ENCODE data around the gene ANKS3.

The ANKS3 gene

GRCh38 chr16:4697848-4698291 lies 36.2 kb downstream of the ANKS3 start:
- H3K36me3 ChIP-seq (ENCODE audit: insufficient read depth, low read length): peaks cover 70% of the 10 kb centered on the region
- TF ChIP-seq EZH2 (IDR thresholded peaks at IDR 0.05; ENCODE audit: borderline replicate concordance, low read depth, low read length, severe bottlenecking): no peak
- no peak for TF ChIP-seq CTCF (IDR thresholded peaks at IDR 0.05; ENCODE audit: borderline replicate concordance, extremely low read depth, low read length, poor library complexity, severe bottlenecking)
- no peak for ATAC-seq (ENCODE audit: insufficient read depth, low read depth)

GRCh38 chr16:4696905-4697847 lies 36.9 kb downstream of the ANKS3 start:
- TF ChIP-seq CTCF (IDR thresholded peaks at IDR 0.05; ENCODE audit: borderline replicate concordance, extremely low read depth, low read length, poor library complexity, severe bottlenecking) (no peak), EZH2 (IDR thresholded peaks at IDR 0.05; ENCODE audit: borderline replicate concordance, low read depth, low read length, severe bottlenecking) (no peak)

More at GRCh38 chr16:4697848-4698291, 36.2 kb downstream of the ANKS3 start:
- peaks cover 25% of the 10 kb centered on the region for H3K79me2 ChIP-seq (ENCODE audit: insufficient read depth, low read length)
- no peak overlapping the region for H3K27ac ChIP-seq (ENCODE audit: low read length)
- H3K4me2 ChIP-seq (ENCODE audit: insufficient read depth, low read length): no peak overlapping the region
- no peak for DNase-seq
- H3K9me3 ChIP-seq (ENCODE audit: insufficient read depth, low read length, severe bottlenecking): no peaks in the 10 kb centered on the region
- no peak overlapping the region for H2AFZ ChIP-seq (ENCODE audit: low read depth, low read length)
- H3K4me1 ChIP-seq (ENCODE audit: insufficient read depth, low read length): peaks cover 17% of the 10 kb centered on the region
- no peak overlapping the region for H3K9ac ChIP-seq (ENCODE audit: low read depth, low read length)
- H3K27me3 ChIP-seq (ENCODE audit: insufficient read depth, low read length, poor library complexity): no peaks in the 10 kb centered on the region
- no peak overlapping the region for H3K4me3 ChIP-seq (ENCODE audit: low read depth in 1 of 2, low read length in 2 of 2)
- peaks cover 29% of the 10 kb centered on the region for H4K20me1 ChIP-seq (ENCODE audit: insufficient read depth, low read length)

GRCh38 chr16:4696172-4696904 lies 37.7 kb downstream of the ANKS3 start:
- no peak overlapping the region for H3K4me3 ChIP-seq (ENCODE audit: low read depth in 1 of 2, low read length in 2 of 2)
- no peak overlapping the region for H3K9ac ChIP-seq (ENCODE audit: low read depth, low read length)
- peaks cover 62% of the 10 kb centered on the region for H3K36me3 ChIP-seq (ENCODE audit: insufficient read depth, low read length)
- H3K79me2 ChIP-seq (ENCODE audit: insufficient read depth, low read length): peaks cover 25% of the 10 kb centered on the region
- no peak overlapping the region for H2AFZ ChIP-seq (ENCODE audit: low read depth, low read length)
- H3K27ac ChIP-seq (ENCODE audit: low read length): no peak overlapping the region
- H3K9me3 ChIP-seq (ENCODE audit: insufficient read depth, low read length, severe bottlenecking): no peaks in the 10 kb centered on the region
- H4K20me1 ChIP-seq (ENCODE audit: insufficient read depth, low read length): peaks cover 29% of the 10 kb centered on the region
- DNase-seq (no peak), ATAC-seq (ENCODE audit: insufficient read depth, low read depth) (no peak)
- H3K27me3 ChIP-seq (ENCODE audit: insufficient read depth, low read length, poor library complexity): no peaks in the 10 kb centered on the region
- H3K4me1 ChIP-seq (ENCODE audit: insufficient read depth, low read length): peaks cover 24% of the 10 kb centered on the region
- TF ChIP-seq CTCF (IDR thresholded peaks at IDR 0.05; ENCODE audit: borderline replicate concordance, extremely low read depth, low read length, poor library complexity, severe bottlenecking): no peak
- no peak for TF ChIP-seq EZH2 (IDR thresholded peaks at IDR 0.05; ENCODE audit: borderline replicate concordance, low read depth, low read length, severe bottlenecking)
- H3K4me2 ChIP-seq (ENCODE audit: insufficient read depth, low read length): no peak overlapping the region

More at GRCh38 chr16:4696905-4697847, 36.9 kb downstream of the ANKS3 start:
- peaks cover 29% of the 10 kb centered on the region for H4K20me1 ChIP-seq (ENCODE audit: insufficient read depth, low read length)
- no peak overlapping the region for H3K4me2 ChIP-seq (ENCODE audit: insufficient read depth, low read length)
- no peak overlapping the region for H3K4me3 ChIP-seq (ENCODE audit: low read depth in 1 of 2, low read length in 2 of 2)
- ATAC-seq (ENCODE audit: insufficient read depth, low read depth): no peak
- H3K79me2 ChIP-seq (ENCODE audit: insufficient read depth, low read length): peaks cover 25% of the 10 kb centered on the region
- H3K9me3 ChIP-seq (ENCODE audit: insufficient read depth, low read length, severe bottlenecking): no peaks in the 10 kb centered on the region
- peaks cover 23% of the 10 kb centered on the region for H3K4me1 ChIP-seq (ENCODE audit: insufficient read depth, low read length)
- H3K27me3 ChIP-seq (ENCODE audit: insufficient read depth, low read length, poor library complexity): no peaks in the 10 kb centered on the region
- DNase-seq: no peak
- peaks cover 68% of the 10 kb centered on the region for H3K36me3 ChIP-seq (ENCODE audit: insufficient read depth, low read length)
- H2AFZ ChIP-seq (ENCODE audit: low read depth, low read length): no peak overlapping the region
- no peak overlapping the region for H3K27ac ChIP-seq (ENCODE audit: low read length)
- no peak overlapping the region for H3K9ac ChIP-seq (ENCODE audit: low read depth, low read length)

All from DND-41 (cell line).